Common myeloid progenitor, CD34-positive (primary cell): Measurements from ENCODE around the gene REEP3.

Experiments
- CTCF ChIA-PET: fragments of 350-600 bp; sonication (Branson Sonifier 250); formaldehyde crosslinking; loops from one replicate; lab custom pipeline; 2021; ENCODE audit warnings: antibody characterized with exemption; lab: Charles Lee
- POLR2A ChIA-PET: fragments of 350-600 bp; sonication (Branson Sonifier 250); formaldehyde crosslinking; loops from one replicate; lab custom pipeline; 2021; ENCODE audit warnings: antibody characterized with exemption; lab: Charles Lee
- DNase-seq, 3 donors: peaks; one replicate each; pipeline versions ENCODE4 v3.0.0 to v3.0.0-alpha.2; 2013
- H3K27ac ChIP-seq, 2 experiments: 1 replicate in 1 of 2; 2 replicates in 1 of 2; pipeline ENCODE4 v1.7.0; 2013; ENCODE audit warnings: inconsistent platforms in 2 of 2, low read length in 2 of 2, mild to moderate bottlenecking in 2 of 2, low read depth in 1 of 2, moderate library complexity in 1 of 2; ENCODE audit not compliant: severe bottlenecking in 2 of 2, insufficient read depth in 1 of 2, poor library complexity in 1 of 2
- H3K27me3 ChIP-seq, 5 experiments: replicated peaks in 2 of 5; 1 replicate in 3 of 5; 2 replicates in 2 of 5; pipeline versions ENCODE4 v1.6.1 to v1.7.0; 2013; ENCODE audit warnings: low read length in 4 of 5, mild to moderate bottlenecking in 2 of 5, moderate library complexity in 2 of 5, inconsistent platforms in 1 of 5; ENCODE audit not compliant: insufficient read depth in 5 of 5, control insufficient read depth in 4 of 5
- H3K36me3 ChIP-seq, 4 experiments: 1 replicate in 2 of 4; 2 replicates in 2 of 4; pipeline versions ENCODE4 v1.6.1 to v1.7.0; 2013; ENCODE audit warnings: low read length in 3 of 4, control low read depth in 1 of 4, mild to moderate bottlenecking in 1 of 4; ENCODE audit not compliant: control insufficient read depth in 4 of 4, insufficient read depth in 4 of 4
- H3K4me1 ChIP-seq, 4 experiments: 1 replicate in 3 of 4; 2 replicates in 1 of 4; pipeline versions ENCODE4 v1.6.1 to v1.7.1; 2013; ENCODE audit warnings: low read length in 3 of 4, mild to moderate bottlenecking in 3 of 4, control low read depth in 1 of 4, inconsistent platforms in 1 of 4, moderate library complexity in 1 of 4; ENCODE audit not compliant: control insufficient read depth in 4 of 4, insufficient read depth in 4 of 4; ENCODE audit errors: control extremely low read depth in 1 of 4
- H3K4me3 ChIP-seq, 7 experiments: 1 replicate in 4 of 7; 2 replicates in 3 of 7; pipeline versions ENCODE4 v1.5.1 to v1.7.0; 2013; ENCODE audit warnings: mild to moderate bottlenecking in 7 of 7, low read length in 6 of 7, moderate library complexity in 6 of 7, inconsistent platforms in 2 of 7, low read depth in 2 of 7, control low read depth in 1 of 7; ENCODE audit not compliant: insufficient read depth in 4 of 7, control insufficient read depth in 1 of 7; ENCODE audit errors: extremely low read depth in 1 of 7
- H3K9me3 ChIP-seq, 5 experiments: 1 replicate in 4 of 5; 2 replicates in 1 of 5; pipeline versions ENCODE4 v1.6.1 to v1.7.1; 2013; ENCODE audit warnings: low read length in 4 of 5, mild to moderate bottlenecking in 2 of 5, inconsistent platforms in 1 of 5, low read depth in 1 of 5, moderate library complexity in 1 of 5; ENCODE audit not compliant: control insufficient read depth in 4 of 5, insufficient read depth in 2 of 5; ENCODE audit errors: control extremely low read depth in 1 of 5
- WGBS: methylation state at CpG from one replicate; pipeline ENCODE4 v1.1.5; 2013; ENCODE audit not compliant: insufficient coverage; 5-methylcytosine and 5-hydroxymethylcytosine counted together

Gene REEP3

GRCh38 chr10:63543576-63543962 is 22.4 kb downstream of the REEP3 start:
- Histone ChIP-seq H3K27me3 (no peaks in the 10 kb centered on the region), H3K4me1 (peaks cover 0 to 7% (median 4%) of the 10 kb centered on the region in 4 experiments), H3K9me3 (no peaks in the 10 kb centered on the region), H3K27ac (no peak overlapping the region), H3K36me3 (peaks cover 0 to 4% (median 1%) of the 10 kb centered on the region in 4 experiments), H3K4me3 (no peak overlapping the region)
- ChIA-PET CTCF (no interaction called here), POLR2A (no interaction called here)
- no peak for DNase-seq
- WGBS = 96% methylated on average over 4 of the region's 7 CpGs

- POLR2A ChIA-PET = no interaction called here
- H3K4me1 ChIP-seq = peaks cover 0 to 7% (median 4%) of the 10 kb centered on the region in 4 experiments
- peaks cover 0 to 4% (median 1%) of the 10 kb centered on the region in 4 experiments for H3K36me3 ChIP-seq
- CTCF ChIA-PET = no interaction called here
- 94% methylated on average over 1 of the region's 1 CpG for WGBS
- no peaks in the 10 kb centered on the region for H3K27me3 ChIP-seq
- H3K27ac ChIP-seq = no peak overlapping the region
- no peaks in the 10 kb centered on the region for H3K9me3 ChIP-seq
- DNase-seq = no peak
- H3K4me3 ChIP-seq = no peak overlapping the region
Measured at GRCh38 chr10:63544418-63544817, 23.2 kb downstream of the REEP3 start.

- ChIA-PET POLR2A (interaction anchor here (0.6 kb wide), 1 partner anchor 18 kb away, joined by 3 read pairs; no protein-coding TSS in a partner anchor), CTCF (no interaction called here)
- 100% methylated on average over 2 of the region's 2 CpGs for whole genome bisulfite sequencing
- Histone ChIP-seq H3K27me3 (no peaks in the 10 kb centered on the region), H3K4me1 (no peaks in the 10 kb centered on the region), H3K36me3 (peaks cover 0 to 4% (median 1%) of the 10 kb centered on the region in 4 experiments), H3K9me3 (no peaks in the 10 kb centered on the region), H3K4me3 (no peak overlapping the region), H3K27ac (no peak overlapping the region)
- no peak for DNase-seq
Measured at GRCh38 chr10:63547628-63548360, 26.6 kb downstream of the REEP3 start.

DNA sequence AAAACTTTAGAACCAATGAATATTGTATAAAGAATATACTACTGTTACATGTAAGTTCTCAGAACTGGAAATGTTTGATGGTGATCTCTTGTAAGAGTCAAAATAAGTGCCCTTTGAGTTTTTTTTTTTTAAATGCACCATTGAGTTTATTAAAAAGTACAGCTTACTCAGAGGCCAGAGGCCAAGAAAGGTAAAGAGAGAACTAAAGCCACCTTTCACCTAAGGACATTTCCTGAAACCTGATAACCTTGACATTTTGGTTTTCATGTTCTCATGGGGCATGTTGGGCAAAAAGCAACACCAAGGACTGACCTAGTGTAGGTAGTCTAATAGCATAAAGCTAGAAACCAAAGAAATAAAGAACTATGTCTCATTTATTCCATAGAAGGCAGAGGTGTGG is 27.7 kb downstream of the REEP3 start:
- Histone ChIP-seq H3K9me3 (no peaks in the 10 kb centered on the region), H3K36me3 (peaks cover 0 to 4% (median 1%) of the 10 kb centered on the region in 4 experiments), H3K4me3 (no peak overlapping the region), H3K4me1 (peaks cover 0 to 4% (median 0%) of the 10 kb centered on the region in 4 experiments), H3K27me3 (no peaks in the 10 kb centered on the region), H3K27ac (no peak overlapping the region)
- ChIA-PET CTCF (no interaction called here), POLR2A (interaction anchor here (0.6 kb wide), 1 partner anchor 19 kb away, joined by 3 read pairs; no protein-coding TSS in a partner anchor)
- no peak for DNase-seq

DNA sequence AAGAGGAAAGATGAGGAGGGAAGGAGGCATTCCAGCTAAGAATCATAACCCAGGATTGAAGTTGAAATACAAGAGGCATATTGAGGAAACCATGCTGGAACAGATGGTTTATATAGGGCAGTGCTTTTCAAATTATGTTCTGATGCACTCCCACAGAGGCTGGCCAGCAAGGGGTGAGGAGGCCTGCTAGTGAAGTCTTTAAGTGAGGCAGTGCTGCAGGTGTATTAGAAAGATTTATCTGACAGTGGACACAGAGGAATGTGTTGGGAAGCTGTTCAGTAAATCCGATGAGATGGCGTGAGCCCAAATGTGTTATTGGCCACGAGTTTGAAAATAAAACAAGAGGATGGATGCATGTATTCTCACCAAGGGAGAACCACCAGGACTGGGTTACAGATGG is 28.6 kb downstream of the REEP3 start:
- POLR2A ChIA-PET = interaction anchor here (0.7 kb wide), 1 partner anchor 278 kb away, joined by 4 read pairs; no protein-coding TSS in a partner anchor
- Histone ChIP-seq H3K9me3 (no peaks in the 10 kb centered on the region), H3K4me3 (no peak overlapping the region), H3K27me3 (no peaks in the 10 kb centered on the region), H3K27ac (no peak overlapping the region), H3K4me1 (peaks cover 0 to 13% (median 5%) of the 10 kb centered on the region in 4 experiments), H3K36me3 (peaks cover 0 to 4% (median 1%) of the 10 kb centered on the region in 4 experiments)
- CTCF ChIA-PET = interaction anchor here (2.2 kb wide), 1 partner anchor 10 kb away, joined by 7 read pairs; no protein-coding TSS in a partner anchor
- WGBS = 87% methylated on average over 3 of the region's 3 CpGs
- no peak for DNase-seq

- POLR2A ChIA-PET = no interaction called here
- WGBS = 100% methylated on average over 3 of the region's 4 CpGs
- Histone ChIP-seq H3K4me3 (no peak overlapping the region), H3K9me3 (no peaks in the 10 kb centered on the region), H3K27me3 (no peaks in the 10 kb centered on the region), H3K36me3 (peaks cover 0 to 3% (median 0%) of the 10 kb centered on the region in 4 experiments), H3K4me1 (peaks cover 0 to 20% (median 8%) of the 10 kb centered on the region in 4 experiments), H3K27ac (no peak overlapping the region)
- no peak for DNase-seq
- CTCF ChIA-PET = no interaction called here
Measured at GRCh38 chr10:63553031-63553430, 31.8 kb downstream of the REEP3 start.

DNA sequence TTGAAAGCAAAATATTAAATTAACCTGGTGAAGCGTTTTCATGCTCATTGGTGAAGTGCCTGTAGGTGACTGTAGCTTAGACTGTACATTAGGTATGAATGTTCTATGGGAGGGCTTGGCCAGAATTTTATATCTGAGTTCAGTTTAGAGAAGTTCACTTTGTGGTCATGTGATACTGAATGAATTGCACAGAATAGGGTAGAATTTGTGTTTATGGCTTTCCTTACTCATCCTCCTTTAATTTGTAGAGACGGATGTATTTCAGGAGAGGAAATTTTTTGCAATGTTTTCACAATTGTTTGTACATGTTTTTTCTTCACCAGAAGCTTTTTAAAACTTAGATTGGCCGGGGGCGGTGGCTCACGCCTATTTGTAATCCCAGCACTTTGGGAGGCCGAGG is 32.3 kb downstream of the REEP3 start:
- Histone ChIP-seq H3K36me3 (no peaks in the 10 kb centered on the region), H3K9me3 (no peaks in the 10 kb centered on the region), H3K4me1 (peaks cover 0 to 20% (median 8%) of the 10 kb centered on the region in 4 experiments), H3K4me3 (no peak overlapping the region), H3K27me3 (no peaks in the 10 kb centered on the region), H3K27ac (no peak overlapping the region)
- 100% methylated on average over 4 of the region's 6 CpGs for WGBS
- DNase-seq = no peak
- ChIA-PET CTCF (no interaction called here), POLR2A (no interaction called here)
